Measurements from ENCODE around the gene IRX3.

The IRX3 gene

GRCh38 chr16:54286366-54287130 lies at the start of gene IRX3:
Gene IRX3 (minus strand): TSS chr16:54286787. CDS start chr16:54286050, 737 bp downstream.
- in situ Hi-C loops (cut with MboI; ENCODE audit: low pct_unique_long_range_greater_than_20kb, low sequenced_read_pairs): loop anchor here (25.0 kb wide), 1 partner anchor 676 kb away; no protein-coding TSS in a partner anchor
- peak; percentile 94 for DNase-seq

- in situ Hi-C loops (cut with MboI; ENCODE audit: low pct_unique_long_range_greater_than_20kb, low sequenced_read_pairs): no loop called here
- DNase-seq: no peak
These were observed 48.6 kb upstream of the IRX3 start for GRCh38 chr16:54335230-54335629.

GRCh38 chr16:54334208-54334607 lies 47.6 kb upstream of the IRX3 start:
- no peak for DNase-seq
- in situ Hi-C loops (cut with MboI; ENCODE audit: low pct_unique_long_range_greater_than_20kb, low sequenced_read_pairs): no loop called here

- in situ Hi-C loops (cut with MboI; ENCODE audit: low pct_unique_long_range_greater_than_20kb, low sequenced_read_pairs): no loop called here
- DNase-seq: no peak
These were observed 44.8 kb upstream of the IRX3 start for GRCh38 chr16:54331241-54332002.

GRCh38 chr16:54327609-54328008 lies 41.0 kb upstream of the IRX3 start:
- in situ Hi-C loops (cut with MboI; ENCODE audit: low pct_unique_long_range_greater_than_20kb, low sequenced_read_pairs): no loop called here
- no peak for DNase-seq

GRCh38 chr16:54326266-54326662 lies 39.7 kb upstream of the IRX3 start:
- DNase-seq: no peak
- in situ Hi-C loops (cut with MboI; ENCODE audit: low pct_unique_long_range_greater_than_20kb, low sequenced_read_pairs): no loop called here

- in situ Hi-C loops (cut with MboI; ENCODE audit: low pct_unique_long_range_greater_than_20kb, low sequenced_read_pairs): no loop called here
- DNase-seq: no peak
These were observed 39.2 kb upstream of the IRX3 start for GRCh38 chr16:54325616-54326265.

GRCh38 chr16:54324716-54325115 lies 38.1 kb upstream of the IRX3 start:
- DNase-seq: no peak
- in situ Hi-C loops (cut with MboI; ENCODE audit: low pct_unique_long_range_greater_than_20kb, low sequenced_read_pairs): no loop called here

GRCh38 chr16:54320697-54321340 lies 34.2 kb upstream of the IRX3 start:
- in situ Hi-C loops (cut with MboI; ENCODE audit: low pct_unique_long_range_greater_than_20kb, low sequenced_read_pairs): no loop called here
- DNase-seq: no peak

- in situ Hi-C loops (cut with MboI; ENCODE audit: low pct_unique_long_range_greater_than_20kb, low sequenced_read_pairs): no loop called here
- no peak for DNase-seq
These were observed 32.4 kb upstream of the IRX3 start for GRCh38 chr16:54318941-54319340.

- in situ Hi-C loops (cut with MboI; ENCODE audit: low pct_unique_long_range_greater_than_20kb, low sequenced_read_pairs): no loop called here
- no peak for DNase-seq
These were observed 30.6 kb upstream of the IRX3 start for GRCh38 chr16:54317101-54317611.

- in situ Hi-C loops (cut with MboI; ENCODE audit: low pct_unique_long_range_greater_than_20kb, low sequenced_read_pairs): no loop called here
- no peak for DNase-seq
These were observed 29.7 kb upstream of the IRX3 start for GRCh38 chr16:54316095-54316889.

- in situ Hi-C loops (cut with MboI; ENCODE audit: low pct_unique_long_range_greater_than_20kb, low sequenced_read_pairs): no loop called here
- no peak for DNase-seq
These were observed 27.2 kb upstream of the IRX3 start for GRCh38 chr16:54313789-54314188.

GRCh38 chr16:54312502-54312991 lies 26.0 kb upstream of the IRX3 start:
- DNase-seq: no peak
- in situ Hi-C loops (cut with MboI; ENCODE audit: low pct_unique_long_range_greater_than_20kb, low sequenced_read_pairs): no loop called here

GRCh38 chr16:54309341-54309740 lies 22.8 kb upstream of the IRX3 start:
- in situ Hi-C loops (cut with MboI; ENCODE audit: low pct_unique_long_range_greater_than_20kb, low sequenced_read_pairs): no loop called here
- peak; percentile 45 for DNase-seq

GRCh38 chr16:54305080-54305479 lies 18.5 kb upstream of the IRX3 start:
- in situ Hi-C loops (cut with MboI; ENCODE audit: low pct_unique_long_range_greater_than_20kb, low sequenced_read_pairs): no loop called here
- DNase-seq: no peak

- DNase-seq: no peak
- in situ Hi-C loops (cut with MboI; ENCODE audit: low pct_unique_long_range_greater_than_20kb, low sequenced_read_pairs): no loop called here
These were observed 17.0 kb upstream of the IRX3 start for GRCh38 chr16:54303613-54304012.

GRCh38 chr16:54297154-54297553 lies 10.6 kb upstream of the IRX3 start:
- no peak for DNase-seq
- in situ Hi-C loops (cut with MboI; ENCODE audit: low pct_unique_long_range_greater_than_20kb, low sequenced_read_pairs): loop anchor here (25.0 kb wide), 1 partner anchor 665 kb away; no protein-coding TSS in a partner anchor

All from KBM-7 (cell line).